Trophoblast cell (in vitro differentiated cells and primary cell): ENCODE results near the gene EMX1.

Experiments
- DNase-seq, 2 donors: peaks; one replicate each; pipeline ENCODE4 v3.0.0-alpha.2; 2016
- H2AFZ ChIP-seq: 2 replicates; pipeline ENCODE4 v1.6.1; 2013; ENCODE audit warnings: low read length, moderate library complexity, mild to moderate bottlenecking; ENCODE audit not compliant: insufficient read depth, poor library complexity
- H2AK5ac ChIP-seq: 2 replicates; pipeline ENCODE4 v1.6.1; 2013; ENCODE audit warnings: mild to moderate bottlenecking, low read length
- H2BK120ac ChIP-seq: 2 replicates; pipeline ENCODE4 v1.6.1; 2013; ENCODE audit warnings: low read length, mild to moderate bottlenecking, moderate library complexity; ENCODE audit not compliant: insufficient read depth, poor library complexity
- H2BK12ac ChIP-seq: 2 replicates; pipeline ENCODE4 v1.6.1; 2013; ENCODE audit warnings: mild to moderate bottlenecking, low read length, moderate library complexity
- H2BK5ac ChIP-seq: 2 replicates; pipeline ENCODE4 v1.6.1; 2013; ENCODE audit warnings: low read length, low read depth, moderate library complexity, mild to moderate bottlenecking; ENCODE audit not compliant: poor library complexity
- H3K14ac ChIP-seq: 2 replicates; pipeline ENCODE4 v1.6.1; 2013; ENCODE audit warnings: mild to moderate bottlenecking, low read length
- H3K18ac ChIP-seq: 2 replicates; pipeline ENCODE4 v1.6.1; 2013; ENCODE audit warnings: mild to moderate bottlenecking, low read length
- H3K23ac ChIP-seq: 2 replicates; pipeline ENCODE4 v1.6.1; 2013; ENCODE audit warnings: low read length
- H3K27ac ChIP-seq: 2 replicates; pipeline ENCODE4 v1.5.1; 2013; ENCODE audit warnings: low read depth, mild to moderate bottlenecking, inconsistent platforms, low read length, moderate library complexity
- H3K27me3 ChIP-seq: 2 replicates; pipeline ENCODE4 v1.6.1; 2013; ENCODE audit warnings: inconsistent platforms, mild to moderate bottlenecking, low read length, moderate library complexity; ENCODE audit not compliant: insufficient read depth
- H3K36me3 ChIP-seq, 2 experiments: 1 replicate in 1 of 2; 2 replicates in 1 of 2; pipeline ENCODE4 v1.6.1; 2013; ENCODE audit warnings: low read length in 2 of 2, mild to moderate bottlenecking in 2 of 2, moderate library complexity in 1 of 2; ENCODE audit not compliant: insufficient read depth in 2 of 2, control insufficient read depth in 1 of 2
- H3K4ac ChIP-seq: 2 replicates; pipeline ENCODE4 v1.6.1; 2013; ENCODE audit warnings: low read depth, mild to moderate bottlenecking, low read length, moderate library complexity
- H3K4me1 ChIP-seq, 2 experiments: 1 replicate in 1 of 2; 2 replicates in 1 of 2; pipeline ENCODE4 v1.6.1; 2013; ENCODE audit warnings: low read length in 2 of 2, mild to moderate bottlenecking in 2 of 2, moderate library complexity in 1 of 2; ENCODE audit not compliant: insufficient read depth in 2 of 2, control insufficient read depth in 1 of 2
- H3K4me2 ChIP-seq: 2 replicates; pipeline ENCODE4 v1.6.1; 2013; ENCODE audit warnings: inconsistent platforms, mild to moderate bottlenecking, low read length, moderate library complexity
- H3K4me3 ChIP-seq: 2 replicates; pipeline ENCODE4 v1.5.1; 2013; ENCODE audit warnings: mild to moderate bottlenecking, low read depth, low read length, inconsistent platforms
- H3K79me1 ChIP-seq: one replicate; pipeline ENCODE4 v1.6.1; 2013; ENCODE audit warnings: low read length
- H3K79me2 ChIP-seq: 2 replicates; pipeline ENCODE4 v1.6.1; 2013; ENCODE audit warnings: low read length, mild to moderate bottlenecking; ENCODE audit not compliant: control insufficient read depth, insufficient read depth, poor library complexity
- H3K9ac ChIP-seq: 2 replicates; pipeline ENCODE4 v1.6.1; 2013; ENCODE audit warnings: mild to moderate bottlenecking, low read length
- H3K9me3 ChIP-seq: 2 replicates; pipeline ENCODE4 v1.6.1; 2013; ENCODE audit warnings: low read depth, mild to moderate bottlenecking, control low read depth, inconsistent platforms, low read length; ENCODE audit not compliant: insufficient read depth
- H4K12ac ChIP-seq: 2 replicates; pipeline ENCODE4 v1.6.1; 2013; ENCODE audit warnings: low read depth, mild to moderate bottlenecking, low read length, moderate library complexity
- H4K8ac ChIP-seq: 2 replicates; pipeline ENCODE4 v1.6.1; 2013; ENCODE audit warnings: low read depth, mild to moderate bottlenecking, low read length, moderate library complexity
- H4K91ac ChIP-seq: one replicate; pipeline ENCODE4 v1.6.1; 2013; ENCODE audit warnings: low read depth, mild to moderate bottlenecking, low read length, moderate library complexity
- WGBS: extraction: QIAGEN DNeasy Blood & Tissue Kit; methylation state at CpG from one replicate; pipeline ENCODE4 v1.1.7; 2013; ENCODE audit warnings: missing lambda C conversion rate; ENCODE audit not compliant: insufficient read length, insufficient coverage; ENCODE audit errors: extremely low coverage; 5-methylcytosine and 5-hydroxymethylcytosine counted together

EMX1 gene

GRCh38 chr2:72954376-72955227 lies 37.3 kb downstream of the EMX1 start:
- no peak overlapping the region for H3K4me3 ChIP-seq
- no peak overlapping the region for H3K18ac ChIP-seq
- H3K36me3 ChIP-seq = no peaks in the 10 kb centered on the region
- no peak overlapping the region for H3K27ac ChIP-seq
- H3K79me2 ChIP-seq = no peaks in the 10 kb centered on the region
- no peak overlapping the region for H4K91ac ChIP-seq
- H2BK12ac ChIP-seq = no peak overlapping the region
- H3K4me1 ChIP-seq = peaks cover 11 to 19% of the 10 kb centered on the region in 2 experiments
- WGBS = no CpG with 5 or more reads among the region's 12 CpGs
- H2AFZ ChIP-seq = no peak overlapping the region
- H2AK5ac ChIP-seq = no peak overlapping the region
- no peak overlapping the region for H2BK5ac ChIP-seq
- no peak overlapping the region for H3K23ac ChIP-seq
- H3K4ac ChIP-seq = no peak overlapping the region
- H3K14ac ChIP-seq = no peak overlapping the region
- no peaks in the 10 kb centered on the region for H3K27me3 ChIP-seq
- H3K79me1 ChIP-seq = no peaks in the 10 kb centered on the region
- no peak overlapping the region for H3K9ac ChIP-seq
- DNase-seq = no peak
- H3K4me2 ChIP-seq = no peak overlapping the region
- no peak overlapping the region for H2BK120ac ChIP-seq
- H4K12ac ChIP-seq = no peak overlapping the region
- no peak overlapping the region for H4K8ac ChIP-seq
- no peaks in the 10 kb centered on the region for H3K9me3 ChIP-seq

DNA sequence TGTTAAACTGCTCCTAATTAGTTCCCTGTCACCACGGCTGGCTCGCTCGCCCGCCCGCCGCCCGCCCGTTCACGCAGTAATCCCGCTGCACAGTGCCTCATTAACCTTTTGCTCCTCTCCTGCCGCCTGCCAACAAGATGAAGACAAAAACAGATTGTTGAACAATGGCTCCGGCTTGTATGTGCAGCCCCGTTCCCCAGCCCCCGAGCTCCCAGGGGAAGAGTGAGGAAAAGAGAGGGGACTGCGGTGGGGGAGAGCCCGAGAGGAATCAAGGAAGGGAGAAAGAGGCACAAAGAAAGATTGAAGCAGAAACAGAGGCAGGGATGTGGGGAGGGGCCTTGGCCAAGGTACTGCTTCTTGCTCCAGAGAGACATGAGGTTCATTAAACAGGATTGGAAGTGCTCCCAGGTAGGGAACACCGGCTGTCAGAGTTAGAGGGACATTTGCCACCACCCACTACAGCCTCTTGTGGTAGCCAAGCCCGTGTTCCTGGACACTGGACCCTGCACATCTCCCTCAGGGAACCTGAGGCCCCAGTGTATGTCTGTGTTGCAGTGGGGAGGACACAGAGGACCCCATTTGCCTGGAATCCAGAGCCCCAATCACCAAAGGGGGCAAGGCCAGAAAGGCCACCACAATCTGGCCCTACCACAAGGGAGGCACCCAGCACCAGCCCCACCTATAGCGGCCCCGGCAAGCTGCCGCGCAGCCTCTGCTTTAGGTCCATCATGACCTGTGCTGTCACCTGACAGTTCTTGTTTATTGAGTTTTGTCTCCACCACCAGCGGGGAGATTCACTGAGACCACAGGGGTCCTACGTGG lies 38.1 kb downstream of the EMX1 start:
- H3K79me2 ChIP-seq = no peaks in the 10 kb centered on the region
- no peak overlapping the region for H3K27ac ChIP-seq
- no peak overlapping the region for H3K23ac ChIP-seq
- no peak overlapping the region for H4K8ac ChIP-seq
- peaks cover 11 to 19% of the 10 kb centered on the region in 2 experiments for H3K4me1 ChIP-seq
- H2AK5ac ChIP-seq = no peak overlapping the region
- no peak overlapping the region for H2BK12ac ChIP-seq
- H3K27me3 ChIP-seq = no peaks in the 10 kb centered on the region
- no peak overlapping the region for H2BK5ac ChIP-seq
- no peak overlapping the region for H3K4me3 ChIP-seq
- no CpG with 5 or more reads among the region's 24 CpGs for WGBS
- no peak overlapping the region for H3K9ac ChIP-seq
- peaks cover under 1% of the 10 kb centered on the region for H3K9me3 ChIP-seq
- no peak overlapping the region for H3K4me2 ChIP-seq
- H2BK120ac ChIP-seq = no peak overlapping the region
- no peak overlapping the region for H4K12ac ChIP-seq
- H3K4ac ChIP-seq = no peak overlapping the region
- H2AFZ ChIP-seq = no peak overlapping the region
- no peak for DNase-seq
- H3K18ac ChIP-seq = no peak overlapping the region
- H3K79me1 ChIP-seq = no peaks in the 10 kb centered on the region
- H4K91ac ChIP-seq = no peak overlapping the region
- H3K14ac ChIP-seq = no peak overlapping the region
- H3K36me3 ChIP-seq = no peaks in the 10 kb centered on the region

DNA sequence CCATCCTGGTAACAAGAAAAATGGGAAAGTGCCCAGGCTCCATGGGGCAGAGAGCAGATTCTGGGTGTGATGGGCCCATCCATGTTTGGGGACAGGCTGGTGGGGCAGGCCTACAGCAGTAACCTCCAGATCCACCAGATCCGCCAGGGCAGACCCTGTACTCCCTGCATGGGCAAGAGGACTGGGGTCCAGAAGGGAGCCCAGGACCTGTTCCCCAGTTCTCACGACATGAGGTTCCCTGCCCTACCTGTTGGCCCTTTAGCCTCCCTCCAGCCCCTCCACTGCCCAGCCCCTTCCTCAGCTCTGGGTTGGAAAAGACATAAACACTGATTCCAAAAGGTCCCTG lies 38.7 kb downstream of the EMX1 start:
- Histone ChIP-seq H3K9me3 (peaks cover 3% of the 10 kb centered on the region), H3K18ac (no peak overlapping the region), H3K9ac (no peak overlapping the region), H3K4me1 (peaks cover 9 to 16% of the 10 kb centered on the region in 2 experiments), H3K36me3 (no peaks in the 10 kb centered on the region), H3K4me2 (no peak overlapping the region), H2AFZ (no peak overlapping the region), H4K12ac (no peak overlapping the region), H2BK120ac (no peak overlapping the region), H3K79me1 (peaks cover under 1% of the 10 kb centered on the region), H2AK5ac (no peak overlapping the region), H3K14ac (no peak overlapping the region), H4K8ac (no peak overlapping the region), H3K4ac (no peak overlapping the region), H3K27me3 (no peaks in the 10 kb centered on the region), H3K79me2 (no peaks in the 10 kb centered on the region), H3K23ac (no peak overlapping the region), H3K27ac (no peak overlapping the region), H4K91ac (no peak overlapping the region), H2BK5ac (no peak overlapping the region), H3K4me3 (no peak overlapping the region), H2BK12ac (no peak overlapping the region)
- WGBS = no CpG with 5 or more reads among the region's 2 CpGs
- DNase-seq = no peak

DNA sequence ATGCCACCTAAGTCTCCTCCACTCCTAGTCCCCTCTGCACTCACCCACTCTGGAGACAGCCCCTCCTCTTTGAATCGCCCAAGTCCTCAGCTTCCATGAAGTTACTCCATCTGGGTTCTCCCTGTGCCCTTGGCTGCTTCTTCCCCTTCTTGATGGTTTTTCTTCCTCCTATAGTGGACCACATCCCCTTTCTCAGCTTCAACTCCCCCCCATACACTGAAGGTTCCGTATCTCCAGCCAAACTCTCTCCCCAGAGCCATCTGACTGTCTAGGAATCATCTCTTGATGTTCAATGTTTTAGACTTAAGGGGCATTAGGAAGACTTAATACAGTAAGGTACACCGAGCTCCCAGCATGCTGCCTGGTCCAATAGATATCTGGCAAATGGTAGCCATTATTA lies 39.6 kb downstream of the EMX1 start:
- Histone ChIP-seq H4K91ac (no peak overlapping the region), H4K8ac (no peak overlapping the region), H3K27ac (no peak overlapping the region), H3K79me1 (peaks cover 3% of the 10 kb centered on the region), H3K9me3 (peaks cover 3% of the 10 kb centered on the region), H2BK120ac (no peak overlapping the region), H3K36me3 (no peaks in the 10 kb centered on the region), H2AFZ (no peak overlapping the region), H3K23ac (no peak overlapping the region), H2BK12ac (no peak overlapping the region), H3K4me1 (peaks cover 11 to 18% of the 10 kb centered on the region in 2 experiments), H4K12ac (no peak overlapping the region), H3K18ac (no peak overlapping the region), H3K79me2 (no peaks in the 10 kb centered on the region), H3K14ac (no peak overlapping the region), H3K4me3 (no peak overlapping the region), H2BK5ac (no peak overlapping the region), H3K4ac (no peak overlapping the region), H3K9ac (no peak overlapping the region), H3K4me2 (no peak overlapping the region), H2AK5ac (no peak overlapping the region), H3K27me3 (no peaks in the 10 kb centered on the region)
- WGBS = no CpG with 5 or more reads among the region's 3 CpGs
- DNase-seq = no peak
